NOMO-1 (cell line): ENCODE measurements around the gene MGAT3.

Source experiments
- DNase-seq, 2 experiments: peaks; one replicate each; lab custom pipeline; 2025; ENCODE audit not compliant: unreplicated experiment in 2 of 2; lab: John Stamatoyannopoulos, UW

The MGAT3 gene

DNA sequence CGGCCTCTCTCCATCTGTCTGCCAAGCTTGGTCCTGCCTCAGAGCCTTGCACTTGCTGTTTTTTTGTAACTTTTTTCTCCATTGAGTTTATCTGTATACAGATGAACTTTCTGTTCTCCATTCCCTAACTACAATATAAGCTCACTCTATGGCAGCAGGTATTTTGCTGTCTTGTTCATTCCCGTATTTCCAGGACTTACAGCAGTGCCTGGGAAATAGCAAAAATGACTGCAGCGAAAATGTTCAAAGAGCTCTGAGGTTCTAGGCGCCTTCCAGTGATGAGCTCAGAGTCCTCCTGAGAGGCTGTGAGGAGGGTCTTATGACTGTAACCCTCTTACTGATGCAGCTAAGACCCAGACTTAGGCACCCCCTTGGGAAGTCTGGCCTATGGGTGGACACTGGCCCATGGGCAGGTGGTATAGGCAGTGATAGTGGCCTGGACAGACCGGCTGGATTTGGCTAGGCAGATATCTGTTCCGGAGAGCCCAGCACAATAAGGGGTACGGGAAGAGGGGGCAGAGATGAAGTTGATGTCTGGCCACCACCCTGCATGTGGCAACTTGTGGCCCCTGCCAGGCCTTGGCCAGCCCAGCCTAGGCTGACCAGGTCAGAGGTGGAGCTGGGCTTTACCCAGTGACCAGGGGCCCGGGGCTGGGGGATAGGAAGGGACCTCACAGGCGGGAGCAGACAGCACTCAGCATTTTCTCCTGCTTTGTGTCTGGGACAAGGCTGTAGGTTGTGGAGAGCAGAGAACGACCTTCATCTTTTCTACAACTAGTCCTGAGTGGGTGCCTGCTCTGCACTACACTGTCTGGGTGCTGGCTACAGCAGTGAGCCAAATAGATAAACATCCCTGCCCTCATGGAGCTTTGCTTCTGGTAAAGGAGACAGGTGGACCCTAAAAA, 68.2 kb downstream of the MGAT3 start:
- DNase-seq: no peak

DNA sequence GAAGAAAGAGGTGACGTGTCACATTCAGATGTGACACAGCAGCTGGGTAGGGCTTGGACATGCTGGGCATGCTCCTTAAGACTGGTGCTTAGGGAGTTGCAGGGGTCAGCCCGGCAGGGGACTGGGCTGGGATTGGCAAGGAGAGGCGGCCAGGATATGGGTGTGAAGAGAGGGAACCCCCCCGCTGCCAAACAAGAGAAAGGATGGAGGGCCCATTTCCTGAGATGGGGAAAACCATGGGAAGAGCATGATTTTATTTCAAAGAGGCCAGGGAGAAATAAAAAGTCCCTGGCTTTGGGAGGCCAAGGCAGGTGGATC, 68.8 kb downstream of the MGAT3 start:
- DNase-seq: no peak

DNA sequence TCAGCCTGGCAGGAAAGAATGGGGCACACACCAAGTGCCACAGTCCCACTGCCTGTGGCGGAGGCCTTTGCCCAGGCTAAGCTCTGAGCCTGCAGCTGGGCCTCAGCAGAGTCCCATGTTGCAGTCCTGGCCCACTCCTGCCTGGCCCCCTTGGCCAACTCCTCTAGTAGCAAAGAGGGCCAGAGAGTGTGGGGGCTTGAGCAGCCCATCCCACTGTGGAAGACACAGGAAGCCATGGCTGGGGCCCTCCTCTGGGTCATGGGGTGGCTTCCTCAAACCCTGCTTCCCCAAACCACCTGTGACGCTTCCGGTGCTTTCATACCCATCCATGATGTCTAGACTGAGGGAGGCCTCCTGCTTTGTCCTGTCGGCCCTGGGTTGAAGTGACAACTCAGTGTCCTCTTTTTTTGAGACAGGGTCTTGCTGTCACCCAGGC, 69.9 kb downstream of the MGAT3 start:
- peak in 1 of 2 experiments; percentile 42 for DNase-seq

DNA sequence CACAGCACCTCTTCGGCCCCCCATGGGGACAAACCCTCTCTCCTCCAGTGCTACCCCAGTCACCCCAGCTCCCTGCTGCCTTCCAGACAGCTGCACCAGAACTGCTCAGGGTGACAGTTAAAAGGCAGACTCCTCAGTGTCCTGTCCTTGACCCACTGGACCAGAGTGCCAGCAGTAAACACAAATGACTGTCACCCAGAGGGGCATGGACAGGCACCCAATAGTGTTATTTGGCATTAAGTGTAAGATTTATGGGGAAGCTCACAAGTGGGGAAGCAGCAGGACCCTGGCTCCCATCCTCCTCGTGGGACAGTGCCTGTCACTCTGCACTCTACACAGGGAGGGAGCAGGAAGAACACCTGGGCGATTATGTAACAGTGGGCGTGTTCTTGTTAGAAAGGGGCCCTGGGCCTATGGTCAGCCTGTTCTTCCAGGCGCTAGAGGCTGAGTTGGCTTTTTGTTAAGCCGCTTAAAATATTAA, 70.7 kb downstream of the MGAT3 start:
- no peak for DNase-seq

DNA sequence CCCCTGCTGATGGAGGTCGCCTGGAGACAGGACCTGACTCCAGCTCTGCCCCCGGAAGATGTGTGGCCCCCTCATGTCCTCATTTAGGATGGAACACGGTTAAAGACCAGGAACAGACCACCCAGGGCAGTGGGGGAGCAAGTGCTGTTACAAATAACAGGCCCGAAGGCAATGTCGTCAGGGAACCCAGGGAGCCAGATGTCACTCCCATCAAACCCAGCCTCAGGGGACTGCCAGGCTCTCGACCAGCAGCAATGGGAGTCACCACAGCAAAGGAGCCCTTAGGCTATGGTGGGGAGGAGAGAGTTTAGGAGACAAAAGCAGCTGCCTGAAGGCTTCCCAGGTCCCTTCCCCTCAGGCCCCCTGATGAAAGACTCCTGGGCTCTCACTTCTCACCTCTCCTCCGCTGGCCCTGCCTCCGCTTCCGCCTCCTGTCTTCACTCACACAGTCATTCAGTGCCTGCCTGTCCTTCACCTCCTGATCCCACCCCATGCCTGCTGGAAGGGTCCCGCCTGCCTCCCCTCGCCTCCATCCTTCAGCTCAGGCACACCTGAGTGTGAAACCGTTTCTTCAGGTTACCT, 71.4 kb downstream of the MGAT3 start:
- DNase-seq: no peak

DNA sequence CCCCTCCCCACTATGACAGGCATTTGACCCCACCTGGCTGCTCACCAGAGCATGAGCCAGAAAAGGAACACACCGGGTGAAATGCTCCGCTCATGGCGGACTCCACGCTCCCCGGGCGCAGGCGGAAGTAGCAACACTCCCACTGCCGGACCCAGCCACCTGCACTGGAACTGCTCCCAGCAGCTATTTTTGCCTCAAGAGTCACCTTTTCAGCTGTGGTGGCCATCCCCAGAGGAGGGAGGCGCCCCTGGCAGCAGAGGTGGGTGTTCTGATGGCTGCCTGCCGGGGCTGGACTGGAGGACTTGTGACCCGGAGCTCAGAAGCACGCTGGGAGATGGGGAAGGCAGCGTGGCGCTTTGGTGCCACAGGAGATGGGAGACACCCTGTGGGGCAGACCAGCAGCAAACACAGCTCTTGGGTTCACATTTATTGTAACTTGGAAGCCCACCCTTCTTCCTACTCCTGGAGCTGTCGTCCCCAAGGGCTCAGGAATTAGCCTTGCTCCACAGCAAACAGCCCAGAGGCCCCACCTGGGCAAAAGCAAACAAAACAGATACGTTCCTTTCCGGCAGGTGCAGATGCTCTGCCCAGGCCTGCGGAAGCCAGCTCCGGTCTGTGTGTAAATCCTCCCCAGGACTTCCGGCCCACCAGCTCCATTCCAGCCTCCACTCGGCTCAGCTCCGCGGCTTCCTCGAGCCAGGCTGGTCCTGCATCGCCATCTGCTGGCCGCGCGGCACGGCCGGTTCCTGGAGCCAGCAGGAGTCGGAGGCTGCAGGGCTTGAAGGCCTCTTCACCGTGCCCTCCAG, 72.1 kb downstream of the MGAT3 start:
- peak; percentile 83 to 91 for DNase-seq

DNA sequence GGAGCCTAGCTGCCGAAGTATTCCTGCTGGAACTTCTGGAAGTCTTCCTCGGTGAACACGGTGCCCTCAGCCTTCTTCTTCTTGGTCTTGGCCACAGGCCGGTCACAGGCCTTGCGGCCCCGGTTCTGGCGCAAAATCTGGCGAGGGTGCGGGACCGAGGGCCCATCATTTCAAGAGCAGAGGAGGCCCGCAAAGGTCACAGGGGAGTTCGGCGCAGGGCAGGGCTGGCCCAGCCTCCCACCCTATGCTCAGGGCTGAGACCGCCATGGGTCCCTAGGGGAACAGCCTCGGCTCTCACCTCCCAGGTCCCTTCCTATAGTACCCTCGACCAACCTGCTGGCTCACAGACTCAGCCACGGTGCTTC, 72.7 kb downstream of the MGAT3 start:
- no peak for DNase-seq

DNA sequence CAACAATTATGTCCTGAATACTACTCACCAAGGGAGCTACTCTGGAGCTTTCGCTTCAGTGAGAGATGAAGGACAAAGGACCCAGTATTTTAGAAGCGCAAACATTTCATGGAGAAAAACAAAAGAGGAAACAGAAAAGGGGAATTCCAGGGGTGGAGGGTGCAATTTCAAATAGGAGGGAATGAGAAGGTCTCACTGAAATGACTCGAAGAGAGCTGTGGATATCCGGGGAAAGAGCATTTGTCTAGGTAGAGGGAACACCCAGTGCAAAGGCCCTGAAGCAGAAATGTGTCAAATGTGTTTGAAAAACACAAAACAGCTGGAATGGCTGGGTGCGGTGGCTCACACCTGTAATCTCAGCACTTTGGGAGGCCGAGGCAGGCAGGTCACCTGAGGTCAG, 73.3 kb downstream of the MGAT3 start:
- DNase-seq: no peak

DNA sequence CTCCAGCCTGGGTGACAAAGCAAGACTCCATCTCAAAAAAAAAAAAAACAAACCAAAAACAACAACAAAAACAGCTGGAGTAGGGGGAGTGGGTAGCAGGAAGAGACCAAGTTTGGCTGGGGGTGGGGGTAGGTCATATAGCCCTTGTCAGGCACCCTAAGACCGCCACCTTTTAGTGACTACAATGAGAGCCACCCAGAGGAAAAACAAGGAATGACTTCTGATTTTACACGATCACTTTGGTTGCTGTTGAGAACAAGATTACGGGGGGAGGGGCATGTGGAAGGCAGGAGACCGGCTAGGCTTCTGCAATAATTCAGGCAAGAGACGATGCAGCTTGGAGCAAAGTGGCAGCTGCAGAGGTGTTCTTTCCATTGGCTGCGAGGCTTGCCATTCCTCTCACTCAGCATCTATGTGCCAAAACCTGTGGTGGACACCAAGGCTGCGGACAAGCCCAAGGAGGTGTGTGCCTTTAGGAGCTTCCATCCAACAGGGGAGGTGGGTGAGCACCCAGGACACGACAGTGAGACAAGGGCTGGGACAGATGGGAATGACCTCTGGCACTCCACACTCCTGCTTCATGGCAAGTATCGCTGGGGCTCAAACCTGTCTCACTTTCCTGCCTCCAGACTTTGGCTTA, 74.0 kb downstream of the MGAT3 start:
- DNase-seq: peak; percentile 63 to 79

DNA sequence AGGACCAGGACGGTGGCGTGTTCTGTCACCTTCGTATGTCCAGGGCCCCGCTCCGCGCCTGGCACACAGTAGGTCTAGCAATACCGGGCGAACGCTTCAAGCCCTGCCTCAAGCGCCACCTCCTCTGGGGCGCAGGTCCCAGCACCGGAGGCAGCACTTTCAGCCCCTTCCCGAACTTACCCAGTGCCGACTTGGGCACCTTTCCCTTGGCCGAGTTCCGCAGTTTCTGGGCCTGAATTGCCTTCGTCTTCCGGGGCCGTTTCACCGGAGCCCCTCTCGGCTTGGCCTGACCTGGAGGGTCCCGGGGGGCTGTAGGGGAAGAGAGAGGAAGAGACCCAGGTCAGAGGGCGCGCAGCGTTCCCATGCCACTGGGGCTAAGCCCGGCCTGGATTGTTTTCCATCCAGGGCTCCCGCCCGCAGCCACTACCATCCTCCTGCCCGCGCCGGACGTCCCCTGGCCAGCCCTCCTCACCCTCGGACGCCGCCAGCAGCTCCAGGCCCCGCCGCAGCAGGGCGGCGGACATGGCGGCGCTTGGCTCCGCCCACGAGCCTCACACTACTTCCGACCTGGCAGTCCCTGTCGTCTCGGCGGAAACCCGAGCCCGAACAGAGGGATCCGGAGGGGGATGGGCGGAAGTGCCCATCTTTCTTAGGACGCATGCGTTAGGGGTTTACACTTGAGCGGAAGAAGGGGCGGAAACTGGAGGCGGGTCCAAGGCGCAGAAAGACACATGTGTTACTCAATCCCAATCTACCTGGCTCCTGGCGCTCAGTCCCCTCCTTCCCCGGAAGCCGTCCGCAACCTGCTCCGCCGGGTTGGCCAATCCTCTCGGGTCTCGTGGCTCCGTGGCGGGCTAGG, 75.6 kb downstream of the MGAT3 start, which contains the start of gene RPS19BP1:
RPS19BP1 (minus strand) TSS at position 534 of the 859 bp plus-strand sequence; CDS start at position 524, 10 bp downstream.
- peak; percentile 100 for DNase-seq

DNA sequence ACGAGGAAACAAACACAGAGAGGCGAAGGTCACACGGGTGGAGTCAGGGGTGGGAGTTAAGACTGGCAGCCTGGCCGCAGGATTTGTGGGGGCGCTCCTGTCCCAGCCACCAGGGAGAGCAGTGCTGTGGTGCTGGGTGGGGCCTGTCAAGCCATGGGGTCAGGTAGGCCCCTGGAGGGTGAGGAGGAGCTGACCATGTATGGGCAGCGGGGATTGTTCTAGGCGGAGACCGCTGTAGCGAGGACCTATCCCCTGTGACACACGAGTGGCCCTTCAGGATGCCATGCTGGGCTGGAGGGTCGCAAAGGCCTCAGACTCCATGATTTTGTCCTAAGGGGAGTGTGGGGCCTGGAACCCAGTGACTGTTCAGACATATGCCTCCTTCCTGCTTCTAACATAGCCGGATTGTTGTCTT, 77.3 kb downstream of the MGAT3 start:
- DNase-seq: no peak

DNA sequence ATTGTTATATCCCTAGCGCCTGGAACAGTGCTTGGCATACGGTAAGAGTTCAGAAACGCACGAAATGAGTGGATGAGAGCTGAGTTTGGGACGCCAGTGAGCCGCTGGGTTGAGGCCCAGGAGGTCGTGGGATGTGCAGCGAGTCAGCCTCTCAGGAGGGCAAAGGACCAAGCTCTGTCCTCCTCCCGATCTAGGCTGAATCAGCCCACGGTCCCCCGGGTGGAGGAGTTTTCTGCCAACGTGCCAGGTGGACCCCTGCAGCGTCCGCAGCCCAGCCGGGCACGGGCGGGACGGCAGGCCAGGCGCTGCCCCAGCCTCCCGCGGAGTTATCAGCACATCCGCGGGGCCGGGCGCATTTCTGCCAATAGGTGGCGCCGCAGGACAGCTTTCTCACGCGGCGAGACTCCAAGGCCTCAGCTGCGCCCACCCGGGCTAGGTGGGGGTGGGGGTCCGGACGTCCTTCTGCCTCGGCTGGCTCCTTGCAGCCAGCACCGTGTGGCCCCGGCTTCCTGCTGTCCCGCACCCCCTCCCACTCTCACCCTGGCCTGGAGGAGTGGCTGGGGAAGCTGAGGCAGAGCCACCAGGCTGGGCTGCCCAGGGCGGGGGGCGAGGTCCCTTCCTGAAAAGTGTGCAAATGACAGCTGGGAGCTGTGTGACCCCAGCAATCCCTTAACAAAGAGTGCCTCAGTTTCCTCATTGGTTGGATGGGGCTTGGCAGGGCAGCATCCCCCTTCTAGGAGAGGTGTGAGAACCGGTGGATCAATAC, 78.0 kb downstream of the MGAT3 start:
- peak in 1 of 2 experiments; percentile 23 for DNase-seq

DNA sequence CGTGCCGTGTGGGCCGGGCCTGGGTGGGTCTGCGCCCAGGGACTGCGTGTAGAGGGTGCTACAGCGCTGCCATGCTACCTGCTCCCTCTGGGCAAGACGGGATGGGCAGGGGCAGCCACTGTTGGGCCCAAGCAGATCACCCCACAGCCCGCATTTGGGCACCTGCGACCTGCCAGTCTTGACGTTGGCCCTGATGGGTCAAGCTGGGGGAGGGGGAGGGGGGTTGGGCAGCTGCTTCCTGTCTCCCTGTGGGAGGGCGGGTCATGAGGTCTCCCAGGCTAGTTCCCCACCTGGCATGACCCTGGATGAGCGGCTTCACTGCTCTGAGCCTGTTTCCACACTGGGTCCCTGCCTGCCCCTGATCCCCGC, 78.5 kb downstream of the MGAT3 start:
- DNase-seq: no peak

DNA sequence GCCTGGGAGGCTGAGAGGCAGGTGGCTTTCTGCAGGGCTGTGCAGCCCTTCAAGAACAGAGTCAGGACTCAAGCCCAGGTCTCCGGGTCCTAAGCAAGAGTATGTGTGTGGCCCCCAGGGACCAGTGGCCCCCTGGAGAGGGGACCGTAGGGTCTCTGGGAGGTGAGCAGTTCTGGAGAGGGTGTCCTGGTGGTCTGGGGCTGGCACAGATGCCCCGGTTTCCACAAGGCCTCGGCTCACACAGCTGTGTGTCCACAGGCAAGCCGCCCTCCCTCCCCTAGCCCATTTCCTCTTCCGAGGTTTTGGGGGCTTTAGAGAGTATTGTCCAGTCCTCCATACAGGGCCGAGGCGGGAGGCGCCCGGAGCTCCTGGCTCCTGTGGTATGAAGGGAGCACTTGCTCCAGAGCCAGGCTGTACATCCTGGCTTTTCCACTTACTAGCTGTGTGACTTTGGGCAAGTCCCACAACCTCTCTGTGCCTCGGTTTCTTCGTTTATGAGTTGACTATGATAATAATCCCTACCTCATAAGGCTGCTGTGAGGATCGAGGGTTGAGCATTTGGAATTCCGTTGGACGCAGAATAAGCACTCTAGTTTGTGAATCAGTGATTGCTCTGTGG, 79.1 kb downstream of the MGAT3 start:
- DNase-seq: no peak

DNA sequence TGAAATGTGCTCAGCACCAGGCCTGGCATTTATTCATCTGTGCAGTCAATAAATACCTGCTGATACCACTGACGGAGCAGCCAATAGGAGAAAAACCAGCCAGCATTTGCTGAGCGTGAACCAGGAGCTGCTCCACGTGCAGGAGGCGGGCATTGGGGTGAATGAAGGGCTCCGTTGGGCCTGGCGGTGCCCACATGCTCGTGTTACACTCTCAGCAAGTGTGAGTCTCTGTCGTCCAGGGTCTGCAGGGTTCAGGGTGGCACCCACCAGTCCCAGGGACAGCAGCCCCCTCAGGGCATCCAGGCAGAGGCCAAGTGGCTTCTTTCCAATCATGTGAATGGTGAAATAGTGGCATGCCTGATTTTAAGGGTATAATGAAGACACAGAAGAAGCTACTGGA, 79.9 kb downstream of the MGAT3 start:
- no peak for DNase-seq

DNA sequence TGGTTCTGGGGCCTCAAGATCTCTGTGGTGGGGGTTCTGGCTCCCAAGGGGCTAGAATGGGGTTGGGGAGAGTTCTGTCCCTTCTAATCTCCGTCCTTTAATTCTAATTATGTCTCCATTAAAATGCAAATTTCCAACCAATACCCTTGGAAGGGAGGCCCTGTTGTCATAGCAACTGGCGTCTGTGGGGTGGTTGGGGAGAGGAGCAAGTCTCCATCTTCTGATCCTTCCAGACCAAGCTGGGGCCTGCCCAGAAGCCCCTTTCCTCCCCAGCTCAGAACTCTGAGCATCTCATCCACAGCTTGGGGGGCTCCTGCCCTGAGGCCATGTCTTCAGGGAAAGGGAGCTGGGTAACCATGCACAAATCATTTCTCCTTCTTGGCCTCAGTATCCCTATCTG, 81.2 kb downstream of the MGAT3 start:
- no peak for DNase-seq
